Fibroblast of upper back skin (primary cell): Measurements from ENCODE around the gene TBX18.

Experiments
- DNase-seq: peaks from one replicate; pipeline ENCODE4 v3.0.0-alpha.2; 2013

The TBX18 gene

GRCh38 chr6:84667252-84668213, 96.9 kb downstream of the TBX18 start:
- DNase-seq: no peak

DNA sequence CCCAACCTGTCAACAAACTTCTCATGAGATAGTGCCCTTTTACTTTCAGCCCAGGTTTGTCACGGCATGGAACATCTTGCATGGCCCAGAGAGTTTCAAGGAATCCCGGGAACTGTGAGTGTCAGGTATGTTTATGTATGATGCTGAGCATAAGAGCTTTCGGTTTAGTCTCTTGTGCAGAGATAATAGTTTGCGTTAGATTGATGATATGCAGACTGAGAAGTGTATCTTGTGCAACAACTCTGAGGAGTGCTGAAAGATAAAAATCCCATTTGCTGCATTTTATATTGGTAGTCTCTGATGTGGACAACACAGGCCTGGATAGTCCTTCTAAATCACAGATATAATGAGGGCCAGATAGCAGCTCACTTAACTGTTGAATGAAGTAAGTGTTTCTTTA, 99.0 kb downstream of the TBX18 start:
- DNase-seq: no peak

- DNase-seq: no peak
Observed at GRCh38 chr6:84663866-84664265, 100.5 kb downstream of the TBX18 start.

GRCh38 chr6:84657486-84657885, 106.9 kb downstream of the TBX18 start:
- peak; percentile 13 for DNase-seq

DNA sequence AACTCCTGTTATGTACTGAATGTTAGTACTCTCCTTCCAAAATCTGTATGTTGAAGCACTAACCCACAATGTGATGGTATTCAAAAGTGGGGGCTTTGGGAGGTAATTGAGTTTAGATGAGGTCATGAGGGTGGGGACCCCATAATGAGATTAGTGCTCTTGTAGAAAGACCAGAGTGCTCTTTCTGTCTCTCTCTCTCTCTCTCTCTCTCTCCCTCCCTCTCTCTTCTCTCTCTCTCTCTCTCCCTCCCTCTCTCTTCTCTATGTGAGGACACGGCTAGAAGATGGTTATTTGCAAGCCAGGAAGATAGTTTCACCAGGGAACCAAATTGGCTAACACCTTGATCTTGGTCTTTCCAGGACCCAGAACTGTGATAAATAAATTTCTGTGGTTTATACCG, 107.4 kb downstream of the TBX18 start:
- no peak for DNase-seq

GRCh38 chr6:84653027-84653551, 111.3 kb downstream of the TBX18 start:
- no peak for DNase-seq

GRCh38 chr6:84652356-84653026, 111.9 kb downstream of the TBX18 start:
- DNase-seq: peak; percentile 97

DNA sequence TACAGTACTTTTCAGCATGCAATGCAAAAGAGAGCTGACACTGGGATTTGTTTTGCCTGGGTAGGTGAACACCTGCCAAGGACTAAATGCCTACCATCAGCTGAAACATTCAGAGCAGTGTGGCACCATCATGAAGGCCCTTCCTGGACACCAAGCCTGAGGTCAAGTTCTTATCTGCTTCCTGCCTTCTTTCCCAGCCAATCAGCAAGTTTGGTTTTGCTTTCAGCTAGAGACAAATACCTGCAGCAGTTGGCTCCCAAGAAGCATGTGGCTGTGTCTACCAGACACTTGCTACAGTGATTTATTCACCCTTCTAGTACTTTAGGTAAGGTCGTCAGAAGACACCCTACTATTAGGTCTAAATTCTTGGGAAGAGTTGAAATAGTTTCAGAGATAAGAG, 112.8 kb downstream of the TBX18 start:
- DNase-seq: no peak

DNA sequence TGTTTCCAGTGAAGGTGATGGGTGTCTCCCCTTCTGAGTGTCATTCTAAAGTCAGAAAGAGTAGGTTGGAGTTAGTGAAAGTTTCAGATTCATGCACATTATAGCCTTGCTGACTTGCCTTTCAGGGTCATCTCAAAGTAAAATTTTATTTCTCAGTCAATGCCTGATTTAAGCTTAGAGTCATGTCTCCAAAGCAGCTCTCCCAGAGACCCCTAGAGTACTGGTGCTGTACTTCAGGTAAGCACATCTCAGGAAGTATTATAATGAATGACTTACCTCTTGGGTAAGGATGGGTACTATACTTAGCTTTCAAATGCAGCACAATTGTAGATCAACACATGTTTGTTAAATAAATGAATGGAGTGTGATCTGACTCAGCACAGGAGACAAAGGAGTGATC, 116.0 kb downstream of the TBX18 start:
- DNase-seq: no peak

DNA sequence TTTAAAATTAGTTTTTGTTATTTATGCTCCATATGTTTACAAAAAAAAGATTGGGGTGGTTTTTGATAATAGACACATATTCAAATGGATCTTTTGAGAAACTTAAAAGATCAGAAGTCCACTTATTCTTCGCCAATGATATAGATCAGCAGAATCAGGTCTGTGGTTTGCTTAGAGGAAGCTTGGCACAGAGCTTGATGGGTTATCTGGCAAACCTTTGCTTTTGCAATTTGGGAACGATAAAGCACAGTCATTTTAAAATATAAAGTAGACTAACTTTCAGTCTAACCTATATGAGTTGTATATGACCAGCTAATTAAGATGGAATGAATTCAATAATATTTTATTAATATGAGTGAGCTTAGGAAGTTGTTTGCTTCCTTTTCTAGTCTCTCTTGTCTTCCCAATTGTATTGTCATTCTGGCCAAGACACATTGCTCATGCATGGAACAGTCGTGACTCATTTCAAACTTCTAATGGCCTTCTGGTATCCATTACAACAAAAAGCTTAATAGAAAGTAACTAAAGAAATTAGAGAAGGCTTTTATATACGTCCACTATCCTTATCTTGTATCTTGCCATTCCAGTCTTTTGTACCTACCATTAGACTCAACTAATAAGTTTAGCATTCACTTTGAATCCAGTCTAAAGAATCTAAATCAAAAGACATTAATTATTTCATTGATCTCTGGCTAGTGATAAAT, 118.7 kb downstream of the TBX18 start:
- peak; percentile 74 for DNase-seq

GRCh38 chr6:84645000-84645399, 119.4 kb downstream of the TBX18 start:
- DNase-seq: peak; percentile 50

- no peak for DNase-seq
Observed at GRCh38 chr6:84643778-84644177, 120.6 kb downstream of the TBX18 start.

- no peak for DNase-seq
Observed at GRCh38 chr6:84641076-84641475, 123.3 kb downstream of the TBX18 start.

- DNase-seq: no peak
Observed at GRCh38 chr6:84639396-84639795, 125.0 kb downstream of the TBX18 start.

GRCh38 chr6:84638286-84638685, 126.1 kb downstream of the TBX18 start:
- DNase-seq: no peak
